Umbilical cord (tissue), 2 donors: Measurements from ENCODE around the gene TRIM46. TPM values are rescaled to one million over a fixed set of nuclear protein-coding genes. Genes with fewer than 3 reads are reported as not detected.
"Not testable (repeated sequence)": the region's sequence is repeated elsewhere in the genome, so short reads cannot be mapped to it uniquely, and the experiment has no call there.

ENCODE experiments used
- DNase-seq: peaks from one replicate; pipeline ENCODE4 v3.0.0-alpha.2; 2015; ENCODE audit warnings: low spot score
- total RNA-seq: library from RNA; depleted of rRNA; stranded (reverse); fragments of >200 nt; gene quantifications from one replicate; pipeline ENCODE4 v1.2.3, GENCODE V29; 2014; ENCODE audit warnings: low replicate concordance; ENCODE audit not compliant: insufficient read depth

Gene TRIM46
- total RNA-seq, 1 donor from 2014 or later: 1.9 TPM

- no peak for DNase-seq
Observed at GRCh38 chr1:155205035-155205434, 31.4 kb downstream of the TRIM46 start.

- no peak for DNase-seq
Observed at GRCh38 chr1:155205969-155206593, 32.4 kb downstream of the TRIM46 start.

- DNase-seq: peak; percentile 86
Observed at GRCh38 chr1:155206891-155207805, 33.5 kb downstream of the TRIM46 start.

- peak; percentile 81 for DNase-seq
Observed at GRCh38 chr1:155207806-155208540, 34.3 kb downstream of the TRIM46 start, which contains the start of gene THBS3. Gene THBS3, minus strand, starts transcription at chr1:155207897. Its CDS starts 21 bp downstream, at chr1:155207876.

- peak; percentile 96 for DNase-seq
Observed at GRCh38 chr1:155208541-155209311, 35.1 kb downstream of the TRIM46 start, which contains the start of gene MTX1. Gene MTX1, plus strand, starts transcription at chr1:155208695. Its CDS starts 110 bp downstream, at chr1:155208805.

GRCh38 chr1:155209312-155209721 lies 35.7 kb downstream of the TRIM46 start:
- DNase-seq: no peak

GRCh38 chr1:155210314-155211104 lies 36.9 kb downstream of the TRIM46 start:
- no peak for DNase-seq

GRCh38 chr1:155211381-155212050 lies 37.9 kb downstream of the TRIM46 start:
- DNase-seq: not testable (repeated sequence)

GRCh38 chr1:155212051-155212440 lies 38.4 kb downstream of the TRIM46 start:
- DNase-seq: not testable (repeated sequence)

- DNase-seq: not testable (repeated sequence)
Observed at GRCh38 chr1:155214702-155215101, 41.1 kb downstream of the TRIM46 start.

- peak; percentile 75 for DNase-seq
Observed at GRCh38 chr1:155218854-155219591, 45.4 kb downstream of the TRIM46 start.

GRCh38 chr1:155219592-155220031 lies 46.0 kb downstream of the TRIM46 start:
- DNase-seq: peak; percentile 59

GRCh38 chr1:155220211-155220965 lies 46.7 kb downstream of the TRIM46 start:
- DNase-seq: not testable (repeated sequence)

GRCh38 chr1:155223047-155223446 lies 49.4 kb downstream of the TRIM46 start:
- no peak for DNase-seq

- DNase-seq: not testable (repeated sequence)
Observed at GRCh38 chr1:155225404-155225759, 51.7 kb downstream of the TRIM46 start.

- peak; percentile 82 for DNase-seq
Observed at GRCh38 chr1:155226188-155226909, 52.7 kb downstream of the TRIM46 start.

GRCh38 chr1:155226910-155227260 lies 53.2 kb downstream of the TRIM46 start:
- DNase-seq: peak; percentile 64
